RPMI7951 (cell line): Measurements from ENCODE around the gene AP4M1. TPM values are rescaled to one million over a fixed set of nuclear protein-coding genes. Genes with fewer than 3 reads are reported as not detected.

Experiments
- DNase-seq: peaks from one replicate; pipeline ENCODE4 v3.0.0-alpha.2; 2012; ENCODE audit warnings: low read depth
- total RNA-seq: library from RNA; depleted of rRNA; stranded (reverse); fragments of >200 nt; shearing (Covaris generic); gene quantifications from 2 replicates; pipeline ENCODE4 v1.2.3, GENCODE V29; 2014; rRNA removed

AP4M1 gene
- total RNA-seq = 22.6 and 36.8 TPM in 2 replicates

- DNase-seq = peak; percentile 99
Observed at GRCh38 chr7:100101016-100101862, at the start of gene AP4M1, which contains the start of gene MCM7. AP4M1 (plus strand) TSS chr7:100101643; CDS start chr7:100101715, 72 bp downstream. MCM7 (minus strand) TSS chr7:100101397; CDS start chr7:100101294, 103 bp downstream.

- DNase-seq = peak; percentile 52
Observed at GRCh38 chr7:100053215-100053614, 48.2 kb upstream of the AP4M1 start.

DNA sequence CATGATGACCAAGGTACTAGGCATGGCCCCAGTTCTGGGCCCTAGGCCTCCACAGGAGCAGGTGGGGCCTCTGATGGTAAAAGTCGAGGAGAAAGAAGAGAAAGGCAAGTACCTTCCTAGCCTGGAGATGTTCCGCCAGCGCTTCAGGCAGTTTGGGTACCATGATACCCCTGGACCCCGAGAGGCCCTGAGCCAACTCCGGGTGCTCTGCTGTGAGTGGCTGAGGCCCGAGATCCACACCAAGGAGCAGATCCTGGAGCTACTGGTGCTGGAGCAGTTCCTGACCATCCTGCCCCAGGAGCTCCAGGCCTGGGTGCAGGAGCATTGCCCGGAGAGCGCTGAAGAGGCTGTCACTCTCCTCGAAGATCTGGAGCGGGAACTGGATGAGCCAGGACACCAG is 44.4 kb upstream of the AP4M1 start:
- DNase-seq = no peak

- no peak for DNase-seq
Observed at GRCh38 chr7:100059251-100059739, 42.1 kb upstream of the AP4M1 start.

GRCh38 chr7:100061518-100062193 is 39.8 kb upstream of the AP4M1 start:
- no peak for DNase-seq

- no peak for DNase-seq
Observed at GRCh38 chr7:100063376-100063775, 38.1 kb upstream of the AP4M1 start.

GRCh38 chr7:100064162-100064561 is 37.3 kb upstream of the AP4M1 start:
- no peak for DNase-seq

- peak; percentile 70 for DNase-seq
Observed at GRCh38 chr7:100065452-100066186, 35.8 kb upstream of the AP4M1 start.

- no peak for DNase-seq
Observed at GRCh38 chr7:100066953-100067352, 34.5 kb upstream of the AP4M1 start.

DNA sequence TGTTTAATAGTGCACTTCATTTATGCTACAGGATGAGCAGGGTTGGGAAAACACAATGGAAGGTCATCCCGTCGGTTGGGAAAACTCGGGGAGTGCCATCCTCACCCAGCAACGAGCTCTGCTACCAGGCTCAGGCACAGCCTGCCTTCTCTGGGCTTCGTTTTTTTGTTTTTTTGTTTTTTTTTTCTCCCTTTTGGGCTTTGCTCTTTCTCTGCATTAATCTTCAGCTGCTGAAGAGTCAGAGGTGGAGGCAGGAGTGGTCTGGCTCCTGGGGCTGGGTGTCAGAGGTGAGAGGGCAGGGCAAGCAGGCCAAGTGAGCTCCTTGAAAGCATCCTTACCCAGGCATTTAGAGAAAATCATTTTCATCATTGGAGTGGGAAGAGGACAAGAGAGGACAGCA is 31.5 kb upstream of the AP4M1 start:
- DNase-seq = no peak

DNA sequence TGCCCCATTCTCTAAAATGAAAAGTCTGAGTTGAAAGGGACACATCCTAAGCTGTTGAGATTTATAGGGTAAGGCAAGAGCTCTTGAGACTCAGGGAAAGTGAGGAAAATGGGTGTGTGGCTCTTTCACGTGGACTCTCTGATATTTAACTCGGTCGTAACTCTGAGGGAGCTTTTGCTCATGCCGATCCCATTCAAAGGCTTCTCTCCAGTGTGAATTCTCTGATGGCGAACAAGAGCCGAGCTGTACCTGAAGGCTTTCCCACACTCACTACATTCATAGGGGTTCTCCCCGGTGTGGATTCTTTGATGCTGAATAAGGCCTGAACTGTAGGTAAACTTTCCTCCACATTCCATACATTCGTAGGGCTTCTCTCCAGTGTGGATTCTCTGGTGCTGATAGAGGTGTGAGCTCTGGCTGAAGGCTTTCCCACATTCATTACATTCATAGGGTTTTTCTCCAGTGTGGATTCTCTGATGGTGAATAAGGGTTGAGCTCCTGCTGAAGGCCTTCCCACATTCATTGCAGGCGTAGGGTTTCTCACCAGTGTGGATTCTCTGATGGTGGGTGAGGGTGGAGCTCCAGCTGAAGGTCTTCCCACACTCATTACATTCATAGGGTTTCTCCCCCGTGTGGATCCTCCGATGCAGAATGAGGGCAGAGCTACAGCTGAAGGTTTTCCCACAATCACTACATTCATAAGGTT is 30.3 kb upstream of the AP4M1 start:
- no peak for DNase-seq

GRCh38 chr7:100072462-100072861 is 29.0 kb upstream of the AP4M1 start:
- no peak for DNase-seq

DNA sequence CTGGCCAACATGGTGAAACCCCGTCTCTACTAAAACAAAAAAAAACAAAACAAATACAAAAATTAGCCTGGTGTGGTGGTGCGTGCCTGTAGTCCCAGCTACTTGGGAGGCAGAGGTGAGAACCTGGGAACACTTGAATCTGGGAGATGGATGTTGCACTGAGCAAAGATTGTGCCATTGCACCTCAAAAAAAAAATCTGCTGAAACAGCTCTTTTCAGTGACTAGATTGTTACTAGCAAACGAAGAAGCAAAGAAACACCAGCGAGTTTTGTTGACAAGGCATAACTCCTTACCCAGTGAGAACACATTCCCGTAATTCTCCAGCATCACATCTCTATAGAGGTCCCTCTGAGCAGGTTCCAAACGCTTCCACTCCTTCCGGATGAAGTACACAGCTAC is 26.6 kb upstream of the AP4M1 start:
- DNase-seq = no peak

DNA sequence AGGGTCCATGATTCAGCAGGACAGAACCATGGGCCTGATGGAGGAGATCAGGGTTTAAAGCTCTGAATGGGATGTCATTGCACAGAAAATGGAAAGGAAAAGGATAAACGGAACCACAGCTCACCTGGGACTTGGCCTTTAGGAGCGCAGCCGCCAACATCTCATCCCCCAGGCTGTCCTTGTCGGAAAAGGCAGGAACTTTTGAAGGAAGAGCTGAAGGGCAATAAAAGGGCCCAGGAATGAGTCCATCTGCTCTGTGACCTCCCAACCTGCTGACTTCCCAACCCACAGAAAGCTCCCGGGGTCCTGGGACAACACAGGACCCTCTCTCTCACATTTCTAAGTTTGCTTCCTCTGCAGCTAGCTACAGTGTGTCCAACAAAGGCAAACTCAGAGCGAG is 26.0 kb upstream of the AP4M1 start:
- no peak for DNase-seq

- no peak for DNase-seq
Observed at GRCh38 chr7:100077205-100077604, 24.2 kb upstream of the AP4M1 start.

GRCh38 chr7:100079024-100079560 is 22.4 kb upstream of the AP4M1 start:
- no peak for DNase-seq

GRCh38 chr7:100080907-100081534 is 20.4 kb upstream of the AP4M1 start:
- DNase-seq = no peak

DNA sequence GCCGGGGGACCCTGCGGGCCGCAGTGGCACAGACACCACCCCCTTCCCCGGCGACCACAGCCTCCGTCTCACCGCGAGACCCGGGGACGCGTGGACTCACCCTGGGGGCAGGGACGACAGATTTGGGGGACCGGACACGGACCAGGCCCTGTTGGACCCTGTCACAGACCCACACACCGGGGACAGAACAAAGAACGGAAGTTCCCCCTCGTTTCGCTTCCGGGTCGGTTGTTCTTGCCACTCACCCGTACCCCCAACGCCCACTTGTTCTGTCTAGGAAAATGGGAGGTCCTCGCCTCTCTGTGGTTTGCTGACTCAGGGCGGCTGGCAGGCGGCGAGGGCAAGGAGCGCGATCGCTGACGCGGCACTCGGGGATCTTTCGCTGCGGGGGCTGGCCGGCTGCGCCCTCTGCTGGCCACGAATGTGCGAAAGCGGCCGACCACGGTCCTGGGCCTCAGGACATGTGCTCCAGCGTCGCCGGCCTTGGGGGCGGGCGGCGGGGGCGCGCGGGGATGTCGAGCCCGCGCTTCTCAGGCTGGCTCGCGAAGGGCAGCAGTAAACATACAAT is 19.8 kb upstream of the AP4M1 start, which contains the start of gene ZNF3:
TSS of gene ZNF3 (minus strand) at position 189 of the 568 bp plus-strand sequence. CDS start 4,366 bp downstream, outside the sequence.
- DNase-seq = peak; percentile 99

DNA sequence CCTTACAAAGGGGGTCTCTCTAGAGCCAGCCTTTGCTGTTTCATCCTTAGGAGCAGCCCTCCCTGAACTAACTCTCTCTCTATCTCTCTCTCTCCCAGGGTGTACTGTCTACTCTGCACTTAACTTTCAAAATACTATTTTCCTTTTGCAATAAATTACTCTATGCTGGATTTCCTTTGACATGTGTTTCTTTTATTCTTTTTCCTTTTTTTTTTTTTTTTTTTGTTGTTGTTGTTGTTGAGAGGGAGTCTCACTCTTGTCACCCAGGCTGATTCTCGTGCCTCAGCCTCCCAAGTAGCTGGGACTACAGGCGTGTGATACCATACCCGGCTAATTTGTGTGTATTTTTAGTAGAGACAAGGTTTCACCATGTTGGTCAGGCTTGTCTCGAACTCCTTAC is 18.5 kb upstream of the AP4M1 start:
- DNase-seq = no peak

- no peak for DNase-seq
Observed at GRCh38 chr7:100085515-100085914, 15.9 kb upstream of the AP4M1 start.
